Measurements from ENCODE around the gene ADAMTS20.

ADAMTS20 gene

DNA sequence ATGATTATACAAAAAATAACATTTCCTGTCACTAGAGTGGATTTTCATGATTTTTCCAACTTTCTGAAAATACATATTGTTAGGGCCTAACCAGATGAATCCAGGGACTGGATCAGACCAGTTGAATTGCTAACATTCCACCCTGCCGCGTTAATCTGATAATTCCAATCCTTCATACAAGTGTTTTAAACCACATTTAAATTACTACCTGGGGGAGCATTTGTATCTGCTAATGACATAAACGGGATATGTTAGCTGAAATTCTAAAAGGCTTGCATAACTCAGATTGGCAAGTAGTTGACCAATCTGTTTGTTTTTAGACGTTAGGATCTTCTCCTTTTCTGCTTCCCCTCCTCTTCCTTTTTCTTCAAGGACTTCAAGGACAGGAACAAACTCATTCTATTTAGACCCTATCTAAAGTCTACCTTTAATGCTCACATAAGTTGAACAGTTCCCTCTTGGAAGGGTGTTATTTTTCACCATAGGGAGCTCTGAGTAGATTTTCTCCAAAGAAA, 239.0 kb downstream of the ADAMTS20 start:
- TF ChIP-seq ZFX (IDR thresholded peaks at IDR 0.05): no peak
- TF ChIP-seq, protein P1, sequence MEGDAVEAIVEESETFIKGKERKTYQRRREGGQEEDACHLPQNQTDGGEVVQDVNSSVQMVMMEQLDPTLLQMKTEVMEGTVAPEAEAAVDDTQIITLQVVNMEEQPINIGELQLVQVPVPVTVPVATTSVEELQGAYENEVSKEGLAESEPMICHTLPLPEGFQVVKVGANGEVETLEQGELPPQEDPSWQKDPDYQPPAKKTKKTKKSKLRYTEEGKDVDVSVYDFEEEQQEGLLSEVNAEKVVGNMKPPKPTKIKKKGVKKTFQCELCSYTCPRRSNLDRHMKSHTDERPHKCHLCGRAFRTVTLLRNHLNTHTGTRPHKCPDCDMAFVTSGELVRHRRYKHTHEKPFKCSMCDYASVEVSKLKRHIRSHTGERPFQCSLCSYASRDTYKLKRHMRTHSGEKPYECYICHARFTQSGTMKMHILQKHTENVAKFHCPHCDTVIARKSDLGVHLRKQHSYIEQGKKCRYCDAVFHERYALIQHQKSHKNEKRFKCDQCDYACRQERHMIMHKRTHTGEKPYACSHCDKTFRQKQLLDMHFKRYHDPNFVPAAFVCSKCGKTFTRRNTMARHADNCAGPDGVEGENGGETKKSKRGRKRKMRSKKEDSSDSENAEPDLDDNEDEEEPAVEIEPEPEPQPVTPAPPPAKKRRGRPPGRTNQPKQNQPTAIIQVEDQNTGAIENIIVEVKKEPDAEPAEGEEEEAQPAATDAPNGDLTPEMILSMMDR (conservative IDR thresholded peaks at IDR 0.05): no peak
- no peak overlapping the region for H3K27ac ChIP-seq

DNA sequence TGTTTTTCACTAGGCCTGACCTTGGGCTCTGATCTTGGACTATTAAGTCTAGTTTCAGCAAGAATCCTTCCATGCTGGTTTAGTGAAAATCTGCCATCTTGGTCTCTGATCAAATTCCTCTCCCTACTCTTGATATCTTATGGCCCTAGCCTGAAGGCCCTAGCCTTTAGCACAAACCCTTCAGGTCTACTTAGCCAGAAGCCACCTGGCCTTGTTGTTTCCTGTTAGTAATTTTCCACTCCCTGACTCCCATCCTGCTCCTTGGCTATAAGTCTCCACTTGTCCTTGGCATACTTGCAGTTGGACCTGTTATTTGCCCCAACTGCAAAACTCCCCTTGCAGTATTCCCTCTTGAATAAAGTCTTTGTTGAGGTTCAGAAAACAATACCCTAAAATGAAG, 241.4 kb downstream of the ADAMTS20 start:
- no peak for TF ChIP-seq ZFX (IDR thresholded peaks at IDR 0.05)
- TF ChIP-seq, protein P1 (conservative IDR thresholded peaks at IDR 0.05): no peak
- H3K27ac ChIP-seq: no peak overlapping the region

DNA sequence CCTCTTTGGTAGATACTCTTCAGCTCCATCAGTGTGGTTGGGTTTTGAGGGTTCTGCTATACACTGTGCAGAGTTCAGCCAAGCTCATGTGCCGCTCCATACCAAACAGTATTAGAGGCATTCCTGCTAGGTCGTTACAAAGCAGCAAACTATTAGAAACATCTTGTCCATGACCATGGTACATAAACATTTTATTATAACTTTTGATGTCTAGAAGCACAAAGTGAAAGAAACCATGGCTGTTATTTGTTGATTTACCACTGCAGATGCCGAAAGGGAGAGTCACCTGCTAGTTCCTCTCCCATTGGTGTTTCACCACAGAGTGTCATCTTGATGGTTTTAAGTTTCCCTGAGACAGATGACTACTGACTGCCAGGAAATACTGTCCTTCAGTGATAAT, 242.0 kb downstream of the ADAMTS20 start:
- H3K27ac ChIP-seq: no peak overlapping the region
- TF ChIP-seq ZFX (IDR thresholded peaks at IDR 0.05): no peak
- TF ChIP-seq, protein P1 (conservative IDR thresholded peaks at IDR 0.05): no peak

DNA sequence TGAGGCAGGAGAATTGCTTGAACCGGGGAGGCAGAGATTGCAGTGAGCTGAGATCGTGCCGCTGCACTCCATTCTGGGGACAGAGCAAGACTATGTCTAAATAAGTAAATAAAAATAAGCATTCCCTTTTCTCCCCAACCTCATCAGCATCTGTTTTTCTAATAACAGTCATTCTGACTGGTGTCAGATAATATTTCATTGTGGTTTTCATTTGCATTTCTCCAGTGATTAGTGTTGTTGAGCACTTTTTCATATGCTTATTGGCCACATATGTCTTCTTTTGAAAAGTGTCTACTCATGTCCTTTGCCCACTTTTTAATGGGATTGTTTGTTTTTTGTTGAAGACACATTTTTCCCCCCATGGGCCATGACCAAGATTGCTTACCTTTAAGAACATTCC, 243.2 kb downstream of the ADAMTS20 start:
- no peak overlapping the region for H3K27ac ChIP-seq
- TF ChIP-seq ZFX (IDR thresholded peaks at IDR 0.05): no peak
- TF ChIP-seq, protein P1 (conservative IDR thresholded peaks at IDR 0.05): no peak

DNA sequence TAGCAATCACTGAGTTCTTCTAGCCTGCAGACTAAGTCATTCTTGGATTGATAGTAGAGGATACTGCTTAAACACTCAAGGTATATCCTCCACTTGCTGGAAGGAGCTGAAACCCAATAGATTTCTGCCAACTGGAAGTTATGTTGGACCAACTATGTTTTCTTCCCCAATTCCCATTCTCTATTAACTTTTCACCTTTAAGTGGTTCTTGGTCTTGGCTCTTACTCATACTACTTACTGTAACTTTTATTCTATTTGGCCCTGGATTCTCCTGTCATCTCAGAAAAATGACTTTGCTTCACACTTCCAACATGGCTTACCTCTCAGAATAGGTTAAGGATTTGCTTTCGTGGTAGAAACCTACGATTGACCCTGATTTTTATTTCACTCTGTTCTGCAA, 244.9 kb downstream of the ADAMTS20 start:
- H3K27ac ChIP-seq: no peak overlapping the region
- TF ChIP-seq, protein P1 (conservative IDR thresholded peaks at IDR 0.05): no peak
- TF ChIP-seq ZFX (IDR thresholded peaks at IDR 0.05): no peak

DNA sequence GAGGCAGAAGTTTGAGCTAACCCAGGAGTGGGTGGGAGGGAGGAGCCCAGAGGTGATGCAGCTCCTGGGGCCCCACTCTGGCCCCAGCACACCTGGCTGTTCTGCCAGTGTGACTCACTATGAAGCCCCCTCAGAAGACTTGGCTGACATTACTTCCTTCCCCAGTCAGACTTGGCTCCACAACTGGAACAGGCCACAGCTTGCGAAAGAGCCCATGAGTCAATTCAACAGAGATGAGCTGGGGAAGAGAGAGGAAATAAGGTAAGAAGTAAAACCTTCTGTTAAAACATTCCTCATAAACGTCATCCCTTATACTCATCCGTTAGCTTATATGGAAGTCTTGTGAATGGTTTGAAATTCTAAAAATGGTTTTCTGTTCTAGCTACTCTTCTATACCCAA, 245.9 kb downstream of the ADAMTS20 start:
- H3K27ac ChIP-seq: no peak overlapping the region
- TF ChIP-seq, protein P1 (conservative IDR thresholded peaks at IDR 0.05): no peak
- no peak for TF ChIP-seq ZFX (IDR thresholded peaks at IDR 0.05)

DNA sequence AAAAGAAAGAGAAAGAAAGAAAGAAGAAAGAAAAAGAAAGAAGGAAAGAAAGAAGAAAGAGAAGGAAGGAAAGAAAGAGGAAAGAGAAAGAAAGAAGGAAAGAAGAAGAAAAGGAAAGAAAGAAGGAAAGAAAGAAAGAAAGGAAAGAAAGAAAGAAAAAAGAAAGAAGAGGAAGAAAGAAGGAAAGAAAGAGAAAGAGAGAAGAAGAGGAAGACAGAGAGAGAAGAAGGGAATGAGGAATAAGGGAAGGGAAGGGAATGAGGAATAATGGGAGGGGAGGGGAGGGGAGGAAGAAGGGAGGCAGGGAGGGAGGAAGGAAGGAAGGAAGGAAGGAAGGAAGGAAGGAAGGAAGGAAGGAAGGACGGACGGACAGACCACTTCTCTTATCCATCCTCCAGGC, 246.9 kb downstream of the ADAMTS20 start:
- no peak overlapping the region for H3K27ac ChIP-seq
- no peak for TF ChIP-seq ZFX (IDR thresholded peaks at IDR 0.05)
